Stimulated activated CD4-positive, alpha-beta T cell treated with anti-CD3 and anti-CD28 coated beads, Interleukin-12 subunit alpha, Interleukin-12 subunit beta, amount 100 ng/mL, for 48 hours (primary cell): Measurements from ENCODE around the gene ADRB1.

ENCODE experiments used
- DNase-seq, 3 donors: peaks; one replicate each; pipeline ENCODE4 v3.0.0-alpha.2; 2020; ENCODE audit warnings: low read depth in 2 of 3, low spot score in 1 of 3

ADRB1 gene

GRCh38 chr10:114053946-114054345 is 10.3 kb downstream of the ADRB1 start:
- DNase-seq, result no peak

GRCh38 chr10:114057855-114058254 is 14.2 kb downstream of the ADRB1 start:
- no peak for DNase-seq

- DNase-seq, result no peak
Measured at GRCh38 chr10:114058297-114058696, 14.6 kb downstream of the ADRB1 start.

- DNase-seq, result no peak
Measured at GRCh38 chr10:114059561-114059960, 15.9 kb downstream of the ADRB1 start.

- no peak for DNase-seq
Measured at GRCh38 chr10:114060456-114060855, 16.8 kb downstream of the ADRB1 start.

GRCh38 chr10:114061148-114061547 is 17.5 kb downstream of the ADRB1 start:
- no peak for DNase-seq

GRCh38 chr10:114061789-114062188 is 18.1 kb downstream of the ADRB1 start:
- DNase-seq, result no peak

- DNase-seq, result no peak
Measured at GRCh38 chr10:114064151-114065048, 20.7 kb downstream of the ADRB1 start.

GRCh38 chr10:114065049-114065435 is 21.4 kb downstream of the ADRB1 start:
- DNase-seq, result no peak

GRCh38 chr10:114068054-114068707 is 24.5 kb downstream of the ADRB1 start:
- no peak for DNase-seq

- no peak for DNase-seq
Measured at GRCh38 chr10:114070710-114071109, 27.0 kb downstream of the ADRB1 start.

GRCh38 chr10:114071178-114071577 is 27.5 kb downstream of the ADRB1 start:
- no peak for DNase-seq

- no peak for DNase-seq
Measured at GRCh38 chr10:114073395-114074186, 29.9 kb downstream of the ADRB1 start.

GRCh38 chr10:114075093-114075492 is 31.4 kb downstream of the ADRB1 start:
- DNase-seq, result no peak

GRCh38 chr10:114077347-114077746 is 33.7 kb downstream of the ADRB1 start:
- DNase-seq, result no peak

GRCh38 chr10:114077815-114078219 is 34.2 kb downstream of the ADRB1 start:
- DNase-seq, result no peak

GRCh38 chr10:114078346-114078745 is 34.7 kb downstream of the ADRB1 start:
- no peak for DNase-seq

GRCh38 chr10:114079421-114079820 is 35.8 kb downstream of the ADRB1 start:
- no peak for DNase-seq

- no peak for DNase-seq
Measured at GRCh38 chr10:114081911-114082583, 38.4 kb downstream of the ADRB1 start.

GRCh38 chr10:114083040-114083439 is 39.4 kb downstream of the ADRB1 start:
- DNase-seq, result no peak

GRCh38 chr10:114084215-114084614 is 40.5 kb downstream of the ADRB1 start:
- no peak for DNase-seq
